GM12891 (cell line): ENCODE data around the gene MME.

Experiments
- PAX5 ChIP-seq: IDR thresholded peaks from 2 replicates; pipeline ENCODE4 v1.6.1; 2011; ENCODE audit warnings: low read length, moderate library complexity, mild to moderate bottlenecking; ENCODE audit not compliant: insufficient read depth, severe bottlenecking
- POLR2A ChIP-seq: IDR thresholded peaks from 2 replicates; pipeline ENCODE4 v1.6.1; 2011; ENCODE audit warnings: low read depth, low read length, control low read depth
- POLR2AphosphoS5 ChIP-seq: IDR thresholded peaks from 2 replicates; pipeline ENCODE4 v1.6.1; 2011; ENCODE audit warnings: low read depth, low read length, control low read depth
- POU2F2 ChIP-seq: IDR thresholded peaks from 2 replicates; pipeline ENCODE4 v1.6.1; 2011; ENCODE audit warnings: low read depth, mild to moderate bottlenecking, control low read depth, low read length, moderate library complexity
- SPI1 ChIP-seq: IDR thresholded peaks from 2 replicates; pipeline ENCODE4 v1.6.1; 2011; ENCODE audit warnings: low read depth, low read length, control low read depth
- TAF1 ChIP-seq: IDR thresholded peaks from 2 replicates; pipeline ENCODE4 v1.6.1; 2011; ENCODE audit warnings: low read depth, low read length, control low read depth

DNA sequence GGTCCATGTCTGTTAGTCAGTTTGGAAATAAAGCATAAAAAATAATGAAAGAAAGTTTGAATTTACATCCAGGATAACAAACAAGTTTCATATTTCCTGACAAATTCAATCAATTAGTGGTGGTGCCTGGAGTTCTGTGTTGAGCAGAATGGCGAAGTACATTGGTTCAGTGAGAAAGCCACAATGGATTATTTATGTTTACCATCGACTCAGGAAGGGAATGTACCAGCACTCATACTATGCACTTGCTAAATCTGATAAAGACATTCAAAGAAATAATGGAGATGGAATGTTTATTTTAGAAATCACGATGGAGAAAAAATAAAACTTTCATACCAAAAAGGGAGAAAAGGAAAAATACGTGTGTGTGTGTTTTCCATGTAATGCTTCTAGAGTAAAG is 45.3 kb upstream of the MME start:
- TF ChIP-seq POLR2A (no peak), POU2F2 (no peak), TAF1 (no peak), POLR2AphosphoS5 (no peak), SPI1 (no peak), PAX5 (no peak)
